GM12878 (cell line): ENCODE measurements around the gene CANX. TPM values are rescaled to one million over a fixed set of nuclear protein-coding genes. Genes with fewer than 3 reads are reported as not detected.

Experiments used
- ATAC-seq: fragments of 200-7000 bp; cut with Tn5 transposase; 3 replicates; pipeline ENCODE4 v1.9.1; 2020; ENCODE audit warnings: mild to moderate bottlenecking, moderate library complexity
- BruUV-seq: library from RNA; stranded (reverse); fragments of 400-500 nt; replicated peaks from 2 replicates; lab custom pipeline; 2021; lab: Mats Ljungman, UMichigan
- CTCF ChIA-PET: fragments of 300-600 bp; sonication (Branson Sonifier 250); formaldehyde crosslinking; extraction: SDS; loops from one replicate; lab custom pipeline; 2021; ENCODE audit warnings: inconsistent platforms; lab: Yijun Ruan, JAX
- POLR2A ChIA-PET: fragments of 350-600 bp; formaldehyde crosslinking; extraction: SDS; loops from one replicate; lab custom pipeline; 2021; ENCODE audit warnings: inconsistent platforms; lab: Charles Lee
- RAD21 ChIA-PET: fragments of 300-600 bp; sonication (Branson Sonifier 250); formaldehyde crosslinking; loops from one replicate; lab custom pipeline; 2023; ENCODE audit warnings: antibody characterized with exemption; ENCODE audit not compliant: unreplicated experiment; lab: Charles Lee
- SMC1A ChIA-PET: fragments of 300-600 bp; sonication (Branson Sonifier 250); formaldehyde crosslinking; loops from one replicate; lab custom pipeline; 2023; ENCODE audit not compliant: unreplicated experiment, uncharacterized antibody; lab: Charles Lee
- DNase-seq: peaks from one replicate; pipeline ENCODE4 v3.0.0-alpha.2; 2011; ENCODE audit warnings: low read depth, low spot score
- FAIRE-seq: peaks from 3 replicates; lab custom pipeline; 2011; peaks lifted over from hg19 to GRCh38; lab: Jason Lieb, UNC
- H2AFZ ChIP-seq: 2 replicates; pipeline ENCODE4 v1.6.0; 2011; ENCODE audit warnings: low read depth, low read length, control low read depth; ENCODE audit not compliant: control insufficient read depth
- H3K27ac ChIP-seq: 2 replicates; pipeline ENCODE4 v1.5.1; 2011; ENCODE audit warnings: control low read depth; ENCODE audit not compliant: control insufficient read depth, insufficient read depth
- H3K27me3 ChIP-seq, 2 experiments: replicated peaks in 1 of 2; 2 replicates each; pipeline versions ENCODE4 v1.6.0 to v1.6.1; 2011; ENCODE audit warnings: low read length in 1 of 2; ENCODE audit not compliant: control insufficient read depth in 2 of 2, insufficient read depth in 2 of 2
- H3K36me3 ChIP-seq, 2 experiments: 2 replicates each; pipeline ENCODE4 v1.5.1; 2011; ENCODE audit warnings: low read length in 1 of 2; ENCODE audit not compliant: control insufficient read depth in 2 of 2, insufficient read depth in 2 of 2
- H3K4me1 ChIP-seq: 2 replicates; pipeline ENCODE4 v1.6.1; 2011; ENCODE audit warnings: mild to moderate bottlenecking, low read length, moderate library complexity, mixed read lengths; ENCODE audit not compliant: control insufficient read depth, insufficient read depth
- H3K4me2 ChIP-seq: 2 replicates; pipeline ENCODE4 v1.6.0; 2011; ENCODE audit warnings: control low read depth; ENCODE audit not compliant: control insufficient read depth, insufficient read depth
- H3K4me3 ChIP-seq: fragments of 200-600 bp; sonication (generic); 2 replicates; pipeline ENCODE4 v1.5.1; 2016
- H3K79me2 ChIP-seq: 2 replicates; pipeline ENCODE4 v1.6.0; 2011; ENCODE audit warnings: low read length; ENCODE audit not compliant: control insufficient read depth, insufficient read depth
- H3K9ac ChIP-seq: 2 replicates; pipeline ENCODE4 v1.8.0; 2011; ENCODE audit warnings: low read length, control low read depth, mixed read lengths; ENCODE audit not compliant: control insufficient read depth, insufficient read depth
- H3K9me3 ChIP-seq: replicated peaks from 3 replicates; pipeline ENCODE4 v1.5.1; 2011; ENCODE audit warnings: mild to moderate bottlenecking, low read length; ENCODE audit not compliant: control insufficient read depth, insufficient read depth
- H4K20me1 ChIP-seq: 2 replicates; pipeline ENCODE4 v1.6.0; 2011; ENCODE audit not compliant: control insufficient read depth, insufficient read depth
- BRCA1 ChIP-seq: IDR thresholded peaks from 2 replicates; pipeline ENCODE4 v1.6.1; 2011; ENCODE audit warnings: low read depth, low read length, improper control_type of control experiment
- EED ChIP-seq: sonication (generic); IDR thresholded peaks from 2 replicates; pipeline ENCODE4 v1.6.1; 2016; ENCODE audit warnings: antibody characterized with exemption, low read depth
- ESRRA ChIP-seq: IDR thresholded peaks from 2 replicates; pipeline ENCODE4 v1.6.1; 2012; ENCODE audit warnings: mild to moderate bottlenecking, low read length, improper control_type of control experiment
- FOXM1 ChIP-seq: IDR thresholded peaks from 2 replicates; pipeline ENCODE4 v1.6.1; 2012; ENCODE audit warnings: low read depth, mild to moderate bottlenecking, inconsistent platforms, low read length, moderate library complexity
- HDGF ChIP-seq: fragments of 450-650 bp; IDR thresholded peaks from 2 replicates; pipeline ENCODE4 v1.6.1; 2016; ENCODE audit warnings: antibody characterized with exemption
- POU2F2 ChIP-seq: IDR thresholded peaks from 3 replicates; pipeline ENCODE4 v1.6.1; 2011; ENCODE audit warnings: low read depth, mild to moderate bottlenecking, low read length, borderline replicate concordance
- RUNX3 ChIP-seq: IDR thresholded peaks from 2 replicates; pipeline ENCODE4 v1.6.1; 2012; ENCODE audit warnings: low read length, inconsistent platforms
- SMAD5 ChIP-seq: IDR thresholded peaks from 2 replicates; pipeline ENCODE4 v1.6.1; 2016; ENCODE audit warnings: antibody characterized with exemption, low read depth
- YBX1 ChIP-seq: fragments of 450-650 bp; IDR thresholded peaks from 2 replicates; pipeline ENCODE4 v1.6.1; 2016; ENCODE audit warnings: antibody characterized with exemption
- ZNF274 ChIP-seq: IDR thresholded peaks from one replicate; pipeline ENCODE4 v1.8.0; 2011; ENCODE audit not compliant: insufficient read length, insufficient read depth
- ZZZ3 ChIP-seq: IDR thresholded peaks from 2 replicates; pipeline ENCODE4 v1.6.1; 2011; ENCODE audit warnings: low read depth; ENCODE audit not compliant: control insufficient read depth, insufficient read length
- WGBS: methylation state at CpG from one replicate; pipeline ENCODE4 v1.1.6; 2016; ENCODE audit warnings: low lambda C conversion rate; ENCODE audit not compliant: insufficient replicate concordance, insufficient coverage; ENCODE audit errors: missing lambda C conversion rate; 5-methylcytosine and 5-hydroxymethylcytosine counted together
- in situ Hi-C: fragments of 300-500 bp; cut with MboI; formaldehyde crosslinking; loops from 9 replicates; pipeline ENCODE4 v1.14.3; 2018; ENCODE audit warnings: mixed read lengths
- intact Hi-C: fragments of 100-400 bp; cut with micrococcal nuclease; formaldehyde crosslinking; loops from one replicate; pipeline ENCODE4 v1.14.2; 2022; ENCODE audit not compliant: unreplicated experiment
- polyA plus RNA-seq, 11 experiments: library from polyadenylated mRNA; depleted of rRNA in 4 of 11; unstranded in 6 of 11; stranded (reverse) in 5 of 11; fragments of >200 nt; fragmentation: Nextera tagmentation in 4 of 11; fragmentation: Illumina TruSeq in 1 of 11; extraction: Ambion mirVana in 4 of 11; extraction: Trizol in 1 of 11; gene quantifications; 1 replicate in 1 of 11; 2 replicates in 10 of 11; pipeline versions ENCODE4 v1.2.1 to v1.2.3, GENCODE V29; 2011 to 2016; ENCODE audit warnings: inconsistent platforms in 2 of 11, missing spikeins in 2 of 11, low read depth in 1 of 11
- total RNA-seq, 4 experiments: library from RNA; depleted of rRNA in 3 of 4; stranded (reverse); fragments of >200 nt in 3 of 4; fragmentation: Illumina TruSeq in 1 of 4; extraction: Trizol in 1 of 4; gene quantifications; 2 replicates each; pipeline versions ENCODE4 v1.2.1 to v1.2.3, GENCODE V29; 2013 to 2021
- TF ChIP-seq, protein P1 (sequence below): fragments of 450-650 bp; IDR thresholded peaks from 2 replicates; pipeline ENCODE4 v1.6.1; 2016; ENCODE audit warnings: mild to moderate bottlenecking
- TF ChIP-seq, protein P2 (sequence below): fragments of 150-350 bp; IDR thresholded peaks from 2 replicates; pipeline ENCODE4 v1.6.1; 2014; ENCODE audit warnings: mild to moderate bottlenecking, low read depth, low read length

CANX gene
- total and polyA plus RNA-seq, 10 of the 15 experiments (the other 5 are each of a cell fraction or from before 2014, with no cell fraction given): 78.2 to 602 (median 412) TPM

DNA sequence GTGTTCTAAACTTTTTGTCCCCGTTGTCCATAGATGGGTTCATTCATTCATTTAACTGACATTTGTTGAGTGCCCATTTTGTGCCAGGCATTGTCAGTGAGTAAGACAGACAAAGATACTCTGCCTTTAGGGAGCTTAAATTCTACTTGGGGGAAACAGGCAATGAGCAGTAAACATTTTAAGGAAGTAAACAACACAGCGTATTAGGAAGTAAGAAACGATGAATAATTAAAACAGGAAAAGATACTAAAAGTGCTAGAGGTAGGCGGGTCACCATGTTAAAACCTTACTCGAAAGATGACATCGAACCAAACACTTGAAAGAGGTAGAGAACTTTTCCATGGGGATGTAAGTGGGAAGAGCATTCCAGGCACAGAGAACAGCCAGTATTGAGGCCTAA, 28.3 kb downstream of the CANX start:
- no peaks in the 10 kb centered on the region for H3K9me3 ChIP-seq
- in situ Hi-C loops: no loop called here
- ATAC-seq (no peak), DNase-seq (no peak), FAIRE-seq (no peak)
- no peaks in the 10 kb centered on the region for H3K27me3 ChIP-seq
- H4K20me1 ChIP-seq: no peaks in the 10 kb centered on the region
- peaks cover 3% of the 10 kb centered on the region; the same call in 1 of the 2 replicates for H3K4me1 ChIP-seq
- 52% methylated on average over 6 of the region's 6 CpGs for WGBS
- H3K36me3 ChIP-seq: peaks cover 15 to 56% of the 10 kb centered on the region in 2 experiments
- BruUV-seq: no TSS peak
- intact Hi-C loops: no loop called here
- CTCF ChIA-PET: no interaction called here
- no peaks in the 10 kb centered on the region for H3K79me2 ChIP-seq
- H2AFZ ChIP-seq: no peak overlapping the region
- H3K9ac ChIP-seq: no peak overlapping the region
- POLR2A ChIA-PET: no interaction called here
- no peak overlapping the region for H3K27ac ChIP-seq
- no peak for TF ChIP-seq EED
- TF ChIP-seq HDGF: no peak
- no peak for TF ChIP-seq SMAD5
- no peak for TF ChIP-seq BRCA1
- no peak overlapping the region for H3K4me3 ChIP-seq
- RAD21 ChIA-PET: no interaction called here
- SMC1A ChIA-PET: no interaction called here
- no peak overlapping the region for H3K4me2 ChIP-seq

DNA sequence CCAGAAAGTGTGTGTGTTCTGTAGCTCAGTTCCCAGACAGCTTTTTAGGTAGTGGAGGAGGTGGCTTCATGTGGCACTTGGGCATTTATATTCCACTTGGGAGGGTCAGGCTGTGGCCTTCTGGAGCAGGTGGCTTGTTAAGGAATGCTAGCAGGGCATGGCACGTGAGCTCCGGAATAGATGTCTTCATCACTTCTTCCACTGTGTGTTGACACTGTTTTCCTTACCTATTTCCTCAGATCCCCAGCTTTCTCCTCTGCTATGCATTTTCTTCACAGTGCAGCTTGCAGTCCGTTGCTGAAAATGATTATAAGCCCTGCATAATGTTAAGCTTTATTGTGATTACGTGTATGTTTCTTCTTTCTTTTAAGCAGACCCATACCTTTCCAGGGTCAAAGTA, 30.5 kb downstream of the CANX start:
- DNase-seq (no peak), ATAC-seq (no peak), FAIRE-seq (no peak)
- Histone ChIP-seq H3K79me2 (peaks cover 17% of the 10 kb centered on the region), H2AFZ (no peak overlapping the region), H3K36me3 (peaks cover 11 to 41% of the 10 kb centered on the region in 2 experiments), H3K9ac (no peak overlapping the region), H3K27me3 (no peaks in the 10 kb centered on the region), H3K27ac (no peak overlapping the region), H3K4me3 (no peak overlapping the region), H3K4me2 (no peak overlapping the region), H4K20me1 (no peaks in the 10 kb centered on the region), H3K4me1 (peaks cover 3% of the 10 kb centered on the region; the same call in 1 of the 2 replicates), H3K9me3 (no peaks in the 10 kb centered on the region)
- POLR2A ChIA-PET: no interaction called here
- RAD21 ChIA-PET: no interaction called here
- 96% methylated on average over 4 of the region's 4 CpGs for WGBS
- CTCF ChIA-PET: interaction anchor here (0.8 kb wide), 1 partner anchor 9 kb away, joined by 3 read pairs; no protein-coding TSS in a partner anchor
- intact Hi-C loops (no loop called here), in situ Hi-C loops (no loop called here)
- SMC1A ChIA-PET: interaction anchor here (0.9 to 3.4 kb wide), 2 partner anchors 31 to 49 kb away, joined by 3 to 12 read pairs; partner anchors contain the start of gene CBY3
- no TSS peak for BruUV-seq
- no peak for TF ChIP-seq FOXM1
- TF ChIP-seq ZNF274: no peak
- no peak for TF ChIP-seq ESRRA
- TF ChIP-seq ZZZ3: no peak
- TF ChIP-seq, protein P1, sequence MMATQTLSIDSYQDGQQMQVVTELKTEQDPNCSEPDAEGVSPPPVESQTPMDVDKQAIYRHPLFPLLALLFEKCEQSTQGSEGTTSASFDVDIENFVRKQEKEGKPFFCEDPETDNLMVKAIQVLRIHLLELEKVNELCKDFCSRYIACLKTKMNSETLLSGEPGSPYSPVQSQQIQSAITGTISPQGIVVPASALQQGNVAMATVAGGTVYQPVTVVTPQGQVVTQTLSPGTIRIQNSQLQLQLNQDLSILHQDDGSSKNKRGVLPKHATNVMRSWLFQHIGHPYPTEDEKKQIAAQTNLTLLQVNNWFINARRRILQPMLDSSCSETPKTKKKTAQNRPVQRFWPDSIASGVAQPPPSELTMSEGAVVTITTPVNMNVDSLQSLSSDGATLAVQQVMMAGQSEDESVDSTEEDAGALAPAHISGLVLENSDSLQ: no peak
- no peak for TF ChIP-seq RUNX3
- TF ChIP-seq, protein P2, sequence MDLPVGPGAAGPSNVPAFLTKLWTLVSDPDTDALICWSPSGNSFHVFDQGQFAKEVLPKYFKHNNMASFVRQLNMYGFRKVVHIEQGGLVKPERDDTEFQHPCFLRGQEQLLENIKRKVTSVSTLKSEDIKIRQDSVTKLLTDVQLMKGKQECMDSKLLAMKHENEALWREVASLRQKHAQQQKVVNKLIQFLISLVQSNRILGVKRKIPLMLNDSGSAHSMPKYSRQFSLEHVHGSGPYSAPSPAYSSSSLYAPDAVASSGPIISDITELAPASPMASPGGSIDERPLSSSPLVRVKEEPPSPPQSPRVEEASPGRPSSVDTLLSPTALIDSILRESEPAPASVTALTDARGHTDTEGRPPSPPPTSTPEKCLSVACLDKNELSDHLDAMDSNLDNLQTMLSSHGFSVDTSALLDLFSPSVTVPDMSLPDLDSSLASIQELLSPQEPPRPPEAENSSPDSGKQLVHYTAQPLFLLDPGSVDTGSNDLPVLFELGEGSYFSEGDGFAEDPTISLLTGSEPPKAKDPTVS: no peak
- no peak for TF ChIP-seq POU2F2
- no peak for TF ChIP-seq YBX1
